ENCODE measurements around the gene ERO1B.
"Not testable (repeated sequence)": the region's sequence is repeated elsewhere in the genome, so short reads cannot be mapped to it uniquely, and the experiment has no call there.

ERO1B gene

GRCh38 chr1:236315092-236315491 lies 33.3 kb upstream of the ERO1B start:
- H3K36me3 ChIP-seq (ENCODE audit: control insufficient read depth, insufficient read depth, low read length), result no peaks in the 10 kb centered on the region
- H3K27me3 ChIP-seq (ENCODE audit: control insufficient read depth, insufficient read depth, low read length), result no peaks in the 10 kb centered on the region
- H3K4me1 ChIP-seq (ENCODE audit: control insufficient read depth, insufficient read depth, low read length), result no peaks in the 10 kb centered on the region
- no peak overlapping the region for H3K9ac ChIP-seq (ENCODE audit: low read depth, low read length)
- H3K9me3 ChIP-seq (ENCODE audit: control insufficient read depth, insufficient read depth, low read length), result no peaks in the 10 kb centered on the region
- no peak overlapping the region for H3K4me3 ChIP-seq (ENCODE audit: low read depth, low read length)

- not testable (repeated sequence) for H3K36me3 ChIP-seq (ENCODE audit: control insufficient read depth, insufficient read depth, low read length); H3K4me1 ChIP-seq (ENCODE audit: control insufficient read depth, insufficient read depth, low read length); H3K27me3 ChIP-seq (ENCODE audit: control insufficient read depth, insufficient read depth, low read length); H3K9me3 ChIP-seq (ENCODE audit: control insufficient read depth, insufficient read depth, low read length); H3K4me3 ChIP-seq (ENCODE audit: low read depth, low read length); H3K9ac ChIP-seq (ENCODE audit: low read depth, low read length)
Measured at GRCh38 chr1:236314050-236314449, 32.3 kb upstream of the ERO1B start.

GRCh38 chr1:236313427-236313826 lies 31.7 kb upstream of the ERO1B start:
- Histone ChIP-seq H3K4me1 (ENCODE audit: control insufficient read depth, insufficient read depth, low read length) (no peaks in the 10 kb centered on the region), H3K9me3 (ENCODE audit: control insufficient read depth, insufficient read depth, low read length) (no peaks in the 10 kb centered on the region), H3K9ac (ENCODE audit: low read depth, low read length) (no peak overlapping the region), H3K4me3 (ENCODE audit: low read depth, low read length) (no peak overlapping the region), H3K27me3 (ENCODE audit: control insufficient read depth, insufficient read depth, low read length) (no peaks in the 10 kb centered on the region), H3K36me3 (ENCODE audit: control insufficient read depth, insufficient read depth, low read length) (no peaks in the 10 kb centered on the region)

- H3K9me3 ChIP-seq (ENCODE audit: control insufficient read depth, insufficient read depth, low read length), result no peaks in the 10 kb centered on the region
- no peak overlapping the region for H3K9ac ChIP-seq (ENCODE audit: low read depth, low read length)
- no peaks in the 10 kb centered on the region for H3K27me3 ChIP-seq (ENCODE audit: control insufficient read depth, insufficient read depth, low read length)
- H3K36me3 ChIP-seq (ENCODE audit: control insufficient read depth, insufficient read depth, low read length), result no peaks in the 10 kb centered on the region
- H3K4me1 ChIP-seq (ENCODE audit: control insufficient read depth, insufficient read depth, low read length), result no peaks in the 10 kb centered on the region
- H3K4me3 ChIP-seq (ENCODE audit: low read depth, low read length), result no peak overlapping the region
Measured at GRCh38 chr1:236311040-236311439, 29.3 kb upstream of the ERO1B start.

- no peaks in the 10 kb centered on the region for H3K36me3 ChIP-seq (ENCODE audit: control insufficient read depth, insufficient read depth, low read length)
- no peaks in the 10 kb centered on the region for H3K4me1 ChIP-seq (ENCODE audit: control insufficient read depth, insufficient read depth, low read length)
- H3K9ac ChIP-seq (ENCODE audit: low read depth, low read length), result no peak overlapping the region
- H3K4me3 ChIP-seq (ENCODE audit: low read depth, low read length), result no peak overlapping the region
- no peaks in the 10 kb centered on the region for H3K9me3 ChIP-seq (ENCODE audit: control insufficient read depth, insufficient read depth, low read length)
- no peaks in the 10 kb centered on the region for H3K27me3 ChIP-seq (ENCODE audit: control insufficient read depth, insufficient read depth, low read length)
Measured at GRCh38 chr1:236308827-236309226, 27.1 kb upstream of the ERO1B start.

GRCh38 chr1:236307435-236307834 lies 25.7 kb upstream of the ERO1B start:
- Histone ChIP-seq H3K9ac (ENCODE audit: low read depth, low read length) (no peak overlapping the region), H3K27me3 (ENCODE audit: control insufficient read depth, insufficient read depth, low read length) (no peaks in the 10 kb centered on the region)

GRCh38 chr1:236304682-236305081 lies 22.9 kb upstream of the ERO1B start:
- no peak overlapping the region for H3K4me3 ChIP-seq (ENCODE audit: low read depth, low read length)
- no peaks in the 10 kb centered on the region for H3K27me3 ChIP-seq (ENCODE audit: control insufficient read depth, insufficient read depth, low read length)
- H3K9ac ChIP-seq (ENCODE audit: low read depth, low read length), result no peak overlapping the region
- H3K36me3 ChIP-seq (ENCODE audit: control insufficient read depth, insufficient read depth, low read length), result no peaks in the 10 kb centered on the region
- no peaks in the 10 kb centered on the region for H3K4me1 ChIP-seq (ENCODE audit: control insufficient read depth, insufficient read depth, low read length)
- no peaks in the 10 kb centered on the region for H3K9me3 ChIP-seq (ENCODE audit: control insufficient read depth, insufficient read depth, low read length)

More at GRCh38 chr1:236307435-236307834, 25.7 kb upstream of the ERO1B start:
- Histone ChIP-seq H3K36me3 (ENCODE audit: control insufficient read depth, insufficient read depth, low read length) (no peaks in the 10 kb centered on the region), H3K9me3 (ENCODE audit: control insufficient read depth, insufficient read depth, low read length) (no peaks in the 10 kb centered on the region), H3K4me3 (ENCODE audit: low read depth, low read length) (no peak overlapping the region), H3K4me1 (ENCODE audit: control insufficient read depth, insufficient read depth, low read length) (no peaks in the 10 kb centered on the region)

- no peaks in the 10 kb centered on the region for H3K9me3 ChIP-seq (ENCODE audit: control insufficient read depth, insufficient read depth, low read length)
- no peaks in the 10 kb centered on the region for H3K4me1 ChIP-seq (ENCODE audit: control insufficient read depth, insufficient read depth, low read length)
- no peaks in the 10 kb centered on the region for H3K27me3 ChIP-seq (ENCODE audit: control insufficient read depth, insufficient read depth, low read length)
- H3K9ac ChIP-seq (ENCODE audit: low read depth, low read length), result no peak overlapping the region
- H3K36me3 ChIP-seq (ENCODE audit: control insufficient read depth, insufficient read depth, low read length), result no peaks in the 10 kb centered on the region
- H3K4me3 ChIP-seq (ENCODE audit: low read depth, low read length), result no peak overlapping the region
Measured at GRCh38 chr1:236303675-236304074, 21.9 kb upstream of the ERO1B start.

GRCh38 chr1:236302941-236303340 lies 21.2 kb upstream of the ERO1B start:
- Histone ChIP-seq H3K4me3 (ENCODE audit: low read depth, low read length) (no peak overlapping the region), H3K27me3 (ENCODE audit: control insufficient read depth, insufficient read depth, low read length) (no peaks in the 10 kb centered on the region), H3K36me3 (ENCODE audit: control insufficient read depth, insufficient read depth, low read length) (no peaks in the 10 kb centered on the region), H3K9me3 (ENCODE audit: control insufficient read depth, insufficient read depth, low read length) (no peaks in the 10 kb centered on the region), H3K4me1 (ENCODE audit: control insufficient read depth, insufficient read depth, low read length) (no peaks in the 10 kb centered on the region), H3K9ac (ENCODE audit: low read depth, low read length) (no peak overlapping the region)

- no peaks in the 10 kb centered on the region for H3K4me1 ChIP-seq (ENCODE audit: control insufficient read depth, insufficient read depth, low read length)
- no peaks in the 10 kb centered on the region for H3K36me3 ChIP-seq (ENCODE audit: control insufficient read depth, insufficient read depth, low read length)
- H3K9me3 ChIP-seq (ENCODE audit: control insufficient read depth, insufficient read depth, low read length), result no peaks in the 10 kb centered on the region
- no peaks in the 10 kb centered on the region for H3K27me3 ChIP-seq (ENCODE audit: control insufficient read depth, insufficient read depth, low read length)
- H3K9ac ChIP-seq (ENCODE audit: low read depth, low read length), result no peak overlapping the region
- no peak overlapping the region for H3K4me3 ChIP-seq (ENCODE audit: low read depth, low read length)
Measured at GRCh38 chr1:236301958-236302335, 20.2 kb upstream of the ERO1B start.

GRCh38 chr1:236301080-236301957 lies 19.6 kb upstream of the ERO1B start:
- no peaks in the 10 kb centered on the region for H3K27me3 ChIP-seq (ENCODE audit: control insufficient read depth, insufficient read depth, low read length)
- no peaks in the 10 kb centered on the region for H3K4me1 ChIP-seq (ENCODE audit: control insufficient read depth, insufficient read depth, low read length)
- no peak overlapping the region for H3K4me3 ChIP-seq (ENCODE audit: low read depth, low read length)
- no peaks in the 10 kb centered on the region for H3K9me3 ChIP-seq (ENCODE audit: control insufficient read depth, insufficient read depth, low read length)
- H3K36me3 ChIP-seq (ENCODE audit: control insufficient read depth, insufficient read depth, low read length), result no peaks in the 10 kb centered on the region
- H3K9ac ChIP-seq (ENCODE audit: low read depth, low read length), result no peak overlapping the region

- no peaks in the 10 kb centered on the region for H3K36me3 ChIP-seq (ENCODE audit: control insufficient read depth, insufficient read depth, low read length)
- H3K9ac ChIP-seq (ENCODE audit: low read depth, low read length), result no peak overlapping the region
- no peaks in the 10 kb centered on the region for H3K9me3 ChIP-seq (ENCODE audit: control insufficient read depth, insufficient read depth, low read length)
- no peak overlapping the region for H3K4me3 ChIP-seq (ENCODE audit: low read depth, low read length)
- no peaks in the 10 kb centered on the region for H3K4me1 ChIP-seq (ENCODE audit: control insufficient read depth, insufficient read depth, low read length)
- no peaks in the 10 kb centered on the region for H3K27me3 ChIP-seq (ENCODE audit: control insufficient read depth, insufficient read depth, low read length)
Measured at GRCh38 chr1:236297161-236297560, 15.4 kb upstream of the ERO1B start.
